Suppressor macrophage treated with lipopolysaccharide for 1 hour (primary cell): ENCODE results near the gene CCL15.

Experiments used
- DNase-seq, 3 donors: peaks; one replicate each; pipeline ENCODE4 v3.0.0-alpha.2; 2020 to 2022

The CCL15 gene

DNA sequence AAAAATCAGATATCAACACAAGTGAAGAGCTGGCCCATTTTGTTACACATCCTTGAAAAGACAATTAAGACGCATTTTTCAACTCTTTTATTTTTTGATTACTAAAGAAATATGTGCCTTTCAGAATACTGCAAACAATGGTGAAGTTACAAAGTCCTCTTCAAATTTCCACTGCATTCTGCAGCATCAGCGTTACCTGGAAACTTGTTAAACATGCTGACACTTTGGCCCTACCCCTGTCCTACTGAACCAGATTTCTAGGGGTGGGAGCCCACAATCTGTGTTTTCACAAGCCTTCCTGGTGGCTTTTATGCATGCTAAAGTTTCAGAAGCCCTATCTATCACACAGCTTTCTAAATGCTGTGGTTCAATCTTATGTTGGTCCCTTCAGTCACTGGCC lies 10.3 kb downstream of the CCL15 start:
- no peak for DNase-seq

DNA sequence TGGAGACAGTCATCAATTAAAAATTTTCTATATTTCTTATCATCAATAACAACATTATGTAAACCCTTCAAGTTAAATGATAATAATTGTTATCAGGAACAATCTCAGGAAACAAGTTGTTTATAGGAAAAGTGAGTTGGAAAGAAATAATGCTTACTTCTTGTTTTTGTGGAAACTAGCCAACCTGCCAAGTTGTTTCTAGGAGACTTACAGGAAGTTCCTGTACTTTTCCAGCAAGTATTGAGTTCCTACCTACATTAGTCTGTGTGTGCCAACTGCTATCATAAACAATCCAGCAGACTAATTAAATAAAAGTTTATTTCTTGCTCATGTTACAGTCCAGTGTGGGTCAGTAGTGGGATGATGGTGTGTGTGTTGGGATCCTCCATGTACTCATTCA lies 13.2 kb downstream of the CCL15 start:
- no peak for DNase-seq

DNA sequence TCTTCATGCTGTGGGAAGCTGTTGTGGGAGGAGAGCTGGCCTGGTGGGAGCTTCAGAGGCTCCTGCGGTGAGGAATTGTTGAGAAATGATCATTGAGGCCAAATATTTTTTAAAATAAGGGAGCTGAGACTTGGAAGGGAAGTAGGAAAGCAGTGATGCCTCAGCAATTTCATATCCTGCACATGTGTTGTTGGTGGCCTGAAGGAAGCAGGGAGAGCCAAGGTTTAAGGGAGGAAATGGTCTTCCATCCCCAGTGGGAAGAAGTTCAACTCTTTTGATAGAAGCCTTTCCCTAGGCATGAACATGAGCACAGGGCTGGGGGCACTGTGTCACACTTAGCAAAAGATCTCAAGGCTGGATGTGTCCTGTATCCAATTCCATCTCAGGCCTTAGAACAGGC lies 14.7 kb downstream of the CCL15 start, which contains the start of gene CCL14:
Gene CCL14 (minus strand): TSS at position 87 of the 400 bp plus-strand sequence. CDS start 80 bp downstream, at position 7.
- DNase-seq: no peak

- no peak for DNase-seq
Measured at GRCh38 chr17:35984140-35984539, 17.2 kb downstream of the CCL15 start.

- DNase-seq: no peak
Measured at GRCh38 chr17:35982409-35983191, 18.8 kb downstream of the CCL15 start.

GRCh38 chr17:35981908-35982330 lies 19.4 kb downstream of the CCL15 start:
- DNase-seq: peak in 1 of 3 donors; percentile 35

GRCh38 chr17:35981246-35981645 lies 20.1 kb downstream of the CCL15 start, which contains the start of gene CCL16:
TSS of gene CCL16 (minus strand) at chr17:35981497. CDS start at chr17:35981420, 77 bp downstream.
- DNase-seq: no peak

DNA sequence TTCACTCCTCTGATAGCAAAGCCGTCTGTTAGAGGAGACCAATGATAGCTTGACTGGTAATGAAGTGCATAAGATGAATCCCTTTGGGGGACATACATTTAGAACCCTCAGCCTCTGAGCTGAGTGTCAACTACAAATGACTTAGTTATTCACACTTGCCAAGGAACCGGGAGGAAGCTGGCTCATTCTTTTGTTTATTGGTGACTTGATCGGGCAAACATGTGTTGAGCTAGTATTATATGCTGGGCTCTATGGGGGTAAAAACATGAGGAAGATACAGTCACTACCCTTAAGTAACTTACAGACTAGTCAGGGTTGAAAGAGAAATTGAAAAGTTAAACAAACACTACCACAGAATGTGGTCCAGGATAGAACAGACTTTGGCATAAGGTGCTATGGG lies 23.0 kb downstream of the CCL15 start:
- no peak for DNase-seq

DNA sequence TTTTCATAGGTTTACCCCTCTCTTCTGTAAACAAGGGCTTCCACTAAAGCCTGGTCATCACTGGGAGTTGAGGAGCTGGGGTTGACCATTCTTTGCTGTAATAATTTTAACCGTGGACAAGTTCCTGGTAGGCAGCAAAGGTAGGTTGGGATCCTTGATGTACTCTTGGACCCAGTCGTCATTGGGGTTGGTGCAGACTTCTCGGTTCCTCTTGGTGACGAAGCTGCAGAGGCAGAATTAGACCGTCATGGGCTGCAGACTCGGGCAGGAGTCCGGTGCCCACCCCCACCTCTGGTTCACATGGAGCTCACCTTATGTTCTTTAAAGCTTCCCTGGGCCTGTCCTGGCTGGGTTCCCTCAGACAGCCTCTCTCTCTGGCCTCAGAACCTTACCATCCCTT lies 23.8 kb downstream of the CCL15 start:
- DNase-seq: no peak

DNA sequence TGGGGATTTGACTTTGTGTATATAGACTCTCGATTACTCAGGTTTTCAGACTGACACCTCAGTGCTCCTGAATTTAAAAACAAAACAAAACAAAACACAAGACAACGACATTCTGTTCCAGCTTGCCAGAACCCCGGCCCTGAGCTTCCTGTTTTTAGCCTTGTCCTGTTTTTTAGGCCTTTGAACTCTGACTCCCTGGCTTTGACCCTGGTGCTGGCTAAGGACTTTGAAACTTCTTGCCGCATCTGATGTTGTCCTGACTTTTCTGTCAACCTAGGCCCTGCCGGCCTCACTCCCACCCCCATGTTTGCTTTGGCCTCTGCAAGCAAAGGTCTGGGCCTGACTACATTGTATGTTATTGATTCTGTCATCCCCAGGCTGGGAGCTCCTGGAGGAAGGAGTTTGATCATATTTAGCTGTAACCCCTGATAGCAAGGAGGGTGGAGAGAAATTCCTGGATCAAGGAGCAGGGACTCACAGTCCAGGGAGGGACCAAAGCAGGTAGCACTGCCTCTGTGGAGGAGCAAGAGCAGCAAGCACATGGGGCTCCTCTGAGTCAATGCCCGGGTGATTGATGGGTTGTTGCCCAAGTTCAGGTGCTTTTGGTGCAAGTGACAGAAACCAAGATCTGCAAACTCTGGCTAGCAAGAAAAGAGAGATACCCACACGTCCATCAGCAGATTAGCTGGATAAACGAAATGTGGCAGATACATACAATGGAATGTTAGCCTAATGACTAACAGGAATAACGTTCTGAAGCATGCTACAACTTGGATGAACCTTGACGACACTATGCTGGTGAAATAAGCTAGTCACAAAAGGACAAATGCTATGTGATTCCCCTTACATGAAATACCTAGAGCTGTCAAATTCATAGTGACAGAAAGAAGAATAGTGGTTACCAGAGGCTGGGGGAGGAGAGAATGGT lies 27.8 kb downstream of the CCL15 start:
- peak; percentile 25 to 35 (median 30) for DNase-seq

GRCh38 chr17:35972945-35973332 lies 28.4 kb downstream of the CCL15 start:
- no peak for DNase-seq

GRCh38 chr17:35972535-35972934 lies 28.8 kb downstream of the CCL15 start:
- no peak for DNase-seq

GRCh38 chr17:35972066-35972465 lies 29.3 kb downstream of the CCL15 start:
- no peak for DNase-seq

GRCh38 chr17:35969558-35970380 lies 31.6 kb downstream of the CCL15 start:
- peak; percentile 89 to 93 (median 90) for DNase-seq

DNA sequence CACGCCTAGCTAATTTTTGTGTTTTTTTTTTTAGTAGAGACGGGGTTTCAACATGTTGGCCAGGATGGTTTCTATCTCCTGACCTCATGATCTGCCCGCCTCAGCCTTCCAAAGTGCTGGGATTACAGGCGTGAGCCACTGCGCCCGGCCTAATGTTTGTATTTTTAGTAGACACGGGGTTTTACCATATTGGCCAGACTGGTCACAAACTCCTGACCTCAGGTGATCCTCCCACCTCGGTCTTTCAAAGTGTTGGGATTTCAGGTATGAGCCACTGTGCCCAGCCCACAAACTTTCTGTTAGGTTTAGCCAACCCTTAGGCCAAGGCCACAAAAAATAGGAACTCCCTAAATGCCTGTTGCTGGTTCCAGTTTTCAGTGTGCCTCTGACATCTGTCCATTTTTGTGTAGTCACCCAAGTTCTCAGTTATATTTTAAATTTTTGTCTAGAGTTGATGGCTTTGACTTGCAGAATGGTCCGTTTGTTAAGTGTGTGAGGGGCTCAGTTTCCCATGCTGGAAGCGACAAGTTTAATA lies 32.8 kb downstream of the CCL15 start:
- no peak for DNase-seq

- no peak for DNase-seq
Measured at GRCh38 chr17:35965272-35965671, 36.1 kb downstream of the CCL15 start.

DNA sequence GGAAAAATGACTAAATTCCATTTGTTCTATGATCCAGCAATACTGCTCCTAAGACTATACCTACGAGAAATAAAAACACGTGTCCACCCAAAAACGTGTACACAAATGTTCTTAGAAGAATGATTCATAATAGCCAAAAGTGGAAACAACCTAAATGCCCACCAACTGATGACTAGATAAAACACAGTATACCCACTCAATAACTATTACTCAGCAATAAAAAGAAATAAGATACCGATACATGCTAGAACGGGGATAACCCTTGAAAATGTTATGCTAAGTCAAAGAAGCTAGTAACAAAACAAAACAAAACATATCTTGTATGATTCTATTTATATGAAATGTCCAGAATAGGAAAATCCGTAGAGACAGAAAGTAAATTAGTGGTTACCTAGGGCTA lies 37.7 kb downstream of the CCL15 start:
- DNase-seq: no peak

- DNase-seq: no peak
Measured at GRCh38 chr17:35953720-35954119, 47.6 kb downstream of the CCL15 start.

DNA sequence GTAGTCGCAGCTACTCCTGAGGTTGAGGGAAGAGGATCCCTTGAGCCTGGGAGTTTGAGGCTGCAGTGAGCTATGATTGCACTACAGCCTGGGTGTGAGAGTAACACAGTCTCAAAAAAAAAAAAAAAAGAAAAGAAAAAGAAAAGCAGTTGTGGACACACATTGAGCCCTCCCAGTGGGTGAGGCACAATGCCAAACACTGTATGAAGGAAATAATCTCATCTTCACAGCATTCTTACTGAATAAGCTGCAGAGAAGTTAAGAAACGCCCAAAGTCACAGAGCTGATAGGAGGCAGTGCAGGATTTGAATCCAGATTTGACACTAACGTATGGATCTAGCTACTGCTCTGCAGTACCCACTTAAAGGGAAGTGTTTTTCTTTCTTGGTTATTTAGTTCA lies 52.0 kb downstream of the CCL15 start:
- no peak for DNase-seq

GRCh38 chr17:35948092-35948491 lies 53.3 kb downstream of the CCL15 start:
- no peak for DNase-seq
